Measurements from ENCODE around the gene CEP170.

GRCh38 chr1:243270097-243270864 lies 15.2 kb upstream of the CEP170 start:
- TF ChIP-seq POLR2AphosphoS5 (IDR thresholded peaks at IDR 0.05; ENCODE audit: low read depth, low read length): no peak
- TF ChIP-seq POLR2A (IDR thresholded peaks at IDR 0.05; ENCODE audit: low read depth, low read length): no peak
- no peak for TF ChIP-seq TAF1 (IDR thresholded peaks at IDR 0.05; ENCODE audit: borderline replicate concordance, low read depth, low read length)
